HT1080 (cell line): ENCODE measurements around the gene CYTH3. TPM values are rescaled to one million over a fixed set of nuclear protein-coding genes. Genes with fewer than 3 reads are reported as not detected.
A peak's percentile ranks its signal among the peaks of the same experiment; 100 is the strongest.
"Not testable (repeated sequence)": the region's sequence is repeated elsewhere in the genome, so short reads cannot be mapped to it uniquely, and the experiment has no call there.

Source experiments
- DNase-seq: peaks from one replicate; pipeline ENCODE4 v3.0.0-alpha.2; 2015; ENCODE audit warnings: low read depth
- total RNA-seq: library from RNA; depleted of rRNA; stranded (reverse); fragments of >200 nt; shearing (Covaris generic); gene quantifications from 2 replicates; pipeline ENCODE4 v1.2.3, GENCODE V29; 2014

CYTH3 gene
- total RNA-seq, 1 experiment from 2014 or later, result 20.4 TPM

DNA sequence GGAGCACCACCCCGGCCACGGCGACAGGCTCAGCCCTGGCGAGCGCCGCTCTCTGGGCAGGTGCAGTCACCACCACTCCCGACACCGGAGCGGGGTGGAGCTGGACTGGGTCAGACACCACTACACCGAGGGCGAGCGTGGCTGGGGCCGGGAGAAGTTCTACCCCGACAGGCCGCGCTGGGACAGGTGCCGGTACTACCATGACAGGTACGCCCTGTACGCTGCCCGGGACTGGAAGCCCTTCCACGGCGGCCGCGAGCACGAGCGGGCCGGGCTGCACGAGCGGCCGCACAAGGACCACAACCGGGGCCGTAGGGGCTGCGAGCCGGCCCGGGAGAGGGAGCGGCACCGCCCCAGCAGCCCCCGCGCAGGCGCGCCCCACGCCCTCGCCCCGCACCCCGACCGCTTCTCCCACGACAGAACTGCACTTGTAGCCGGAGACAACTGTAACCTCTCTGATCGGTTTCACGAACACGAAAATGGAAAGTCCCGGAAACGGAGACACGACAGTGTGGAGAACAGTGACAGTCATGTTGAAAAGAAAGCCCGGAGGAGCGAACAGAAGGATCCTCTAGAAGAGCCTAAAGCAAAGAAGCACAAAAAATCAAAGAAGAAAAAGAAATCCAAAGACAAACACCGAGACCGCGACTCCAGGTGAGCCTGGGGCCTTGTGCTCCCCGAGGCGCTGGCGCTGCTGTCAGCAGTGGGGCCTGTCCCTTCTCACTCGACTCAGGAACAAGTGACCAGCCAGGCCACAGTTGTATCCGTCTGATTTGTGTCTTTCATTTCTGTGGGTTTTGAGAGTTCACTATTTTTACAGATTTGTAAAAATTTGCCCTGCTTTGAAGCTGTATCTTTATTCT, 117.7 kb downstream of the CYTH3 start:
- DNase-seq, result no peak

DNA sequence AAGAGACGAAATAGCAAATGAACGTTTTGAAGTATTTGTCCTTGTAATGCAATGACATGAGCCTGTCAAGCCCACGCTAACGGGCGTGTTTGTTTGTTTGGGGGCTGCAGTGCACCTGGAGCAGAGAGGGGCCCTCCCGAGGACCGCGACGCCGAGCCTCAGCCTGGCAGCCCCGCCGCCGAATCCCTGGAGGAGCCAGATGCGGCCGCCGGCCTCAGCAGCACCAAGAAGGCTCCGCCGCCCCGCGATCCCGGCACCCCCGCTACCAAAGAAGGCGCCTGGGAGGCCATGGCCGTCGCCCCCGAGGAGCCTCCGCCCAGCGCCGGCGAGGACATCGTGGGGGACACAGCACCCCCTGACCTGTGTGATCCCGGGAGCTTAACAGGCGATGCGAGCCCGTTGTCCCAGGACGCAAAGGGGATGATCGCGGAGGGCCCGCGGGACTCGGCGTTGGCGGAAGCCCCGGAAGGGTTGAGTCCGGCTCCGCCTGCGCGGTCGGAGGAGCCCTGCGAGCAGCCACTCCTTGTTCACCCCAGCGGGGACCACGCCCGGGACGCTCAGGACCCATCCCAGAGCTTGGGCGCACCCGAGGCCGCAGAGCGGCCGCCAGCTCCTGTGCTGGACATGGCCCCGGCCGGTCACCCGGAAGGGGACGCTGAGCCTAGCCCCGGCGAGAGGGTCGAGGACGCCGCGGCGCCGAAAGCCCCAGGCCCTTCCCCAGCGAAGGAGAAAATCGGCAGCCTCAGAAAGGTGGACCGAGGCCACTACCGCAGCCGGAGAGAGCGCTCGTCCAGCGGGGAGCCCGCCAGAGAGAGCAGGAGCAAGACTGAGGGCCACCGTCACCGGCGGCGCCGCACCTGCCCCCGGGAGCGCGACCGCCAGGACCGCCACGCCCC, 118.5 kb downstream of the CYTH3 start:
- DNase-seq, result no peak

- no peak for DNase-seq
Measured at GRCh38 chr7:6151994-6152735, 120.3 kb downstream of the CYTH3 start.

DNA sequence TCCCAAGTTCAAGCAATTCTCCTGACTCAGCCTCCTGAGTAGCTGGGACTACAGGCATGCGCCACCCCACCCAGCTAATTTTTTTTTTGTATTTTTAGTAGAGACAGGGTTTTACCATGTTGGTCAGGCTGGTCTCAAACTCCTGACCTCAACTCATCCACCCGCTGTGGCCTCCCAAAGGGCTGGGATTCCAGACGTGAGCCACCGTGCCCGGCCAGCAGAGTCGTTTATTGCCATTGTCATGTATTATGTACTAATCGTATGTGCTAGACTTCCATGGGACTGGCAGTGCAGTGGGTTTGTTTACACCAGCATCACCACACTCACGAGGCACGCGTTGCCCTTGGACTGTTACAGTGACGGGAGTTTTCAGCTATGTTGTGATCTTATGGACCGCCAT, 120.9 kb downstream of the CYTH3 start:
- not testable (repeated sequence) for DNase-seq

GRCh38 chr7:6149996-6150395, 122.4 kb downstream of the CYTH3 start:
- DNase-seq, result no peak

DNA sequence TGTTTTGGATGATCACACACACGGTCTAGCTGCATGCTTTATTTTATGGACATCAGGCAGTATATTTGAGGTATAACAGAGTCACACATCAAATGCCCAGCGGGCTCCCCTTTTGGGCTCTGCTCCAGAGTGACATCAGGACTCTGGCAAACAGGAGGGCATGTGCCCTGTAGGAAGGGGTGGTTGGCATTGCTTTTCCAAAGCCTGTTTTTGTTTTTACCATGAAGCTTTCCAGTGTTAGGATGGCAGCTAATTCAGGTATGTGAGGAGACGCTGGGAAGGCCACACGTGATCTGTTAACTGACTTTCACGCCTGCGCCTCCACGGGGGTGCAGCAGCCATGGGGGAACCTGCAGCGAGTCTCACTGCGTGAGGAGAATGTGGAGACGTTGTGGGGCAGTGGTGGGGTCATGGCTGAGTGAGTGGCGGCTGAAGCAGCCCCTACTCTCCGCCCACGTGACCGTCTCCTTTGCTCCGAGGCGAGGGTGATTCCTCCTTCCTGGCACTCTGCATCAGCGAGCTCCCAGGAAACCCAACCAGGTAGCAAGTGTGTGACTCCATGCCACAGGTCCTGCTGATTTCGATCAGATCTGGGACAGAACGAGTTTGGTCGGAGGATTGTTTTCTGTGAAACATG, 123.6 kb downstream of the CYTH3 start:
- DNase-seq, result no peak

- no peak for DNase-seq
Measured at GRCh38 chr7:6147627-6148026, 124.8 kb downstream of the CYTH3 start.

- no peak for DNase-seq
Measured at GRCh38 chr7:6146666-6147065, 125.8 kb downstream of the CYTH3 start.

- DNase-seq, result no peak
Measured at GRCh38 chr7:6143997-6144396, 128.4 kb downstream of the CYTH3 start.

DNA sequence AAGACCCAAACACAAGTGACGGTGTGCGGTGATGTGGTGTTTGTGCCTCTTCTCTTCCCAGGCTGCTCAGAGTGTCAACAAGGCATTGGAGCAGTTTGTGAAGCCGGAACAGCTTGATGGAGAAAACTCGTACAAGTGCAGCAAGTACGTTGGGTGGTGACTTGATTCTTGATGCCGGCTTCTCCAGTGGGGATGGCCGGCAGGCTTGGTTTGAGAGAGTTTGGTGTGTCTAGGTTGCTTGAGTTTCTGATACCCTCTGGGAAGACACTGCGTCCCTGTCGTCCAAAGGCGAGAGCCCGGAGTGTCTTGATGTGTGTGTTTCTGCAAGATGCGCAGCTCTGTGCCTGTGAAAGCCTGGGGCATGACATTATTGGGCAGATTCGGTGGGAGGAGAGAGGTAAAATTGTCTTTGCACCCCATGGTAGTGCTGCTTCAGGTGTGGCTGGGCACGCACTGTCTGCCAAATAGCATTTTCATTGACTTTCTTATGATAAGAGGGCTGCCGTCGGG, 129.5 kb downstream of the CYTH3 start:
- no peak for DNase-seq

GRCh38 chr7:6139189-6139996, 133.0 kb downstream of the CYTH3 start:
- no peak for DNase-seq

- no peak for DNase-seq
Measured at GRCh38 chr7:6136475-6136874, 135.9 kb downstream of the CYTH3 start.

DNA sequence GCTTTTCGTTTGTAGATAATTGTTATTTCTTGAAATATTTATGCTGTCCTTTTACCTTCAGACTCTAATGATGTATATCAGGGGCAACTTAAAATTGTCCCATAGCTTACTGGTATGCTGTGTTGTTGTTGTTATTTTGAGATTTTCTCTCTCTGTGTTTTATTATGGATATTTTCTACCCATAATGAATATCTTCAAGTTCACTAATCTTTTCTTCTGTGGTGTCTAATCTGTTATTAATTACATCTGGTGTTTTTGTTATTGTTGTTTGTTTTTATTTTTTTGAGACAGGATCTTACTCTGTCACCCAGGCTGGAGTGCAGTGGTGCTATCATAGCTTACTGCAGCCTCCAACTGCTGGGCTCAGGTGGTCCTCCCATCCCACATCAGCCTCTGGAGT, 139.2 kb downstream of the CYTH3 start:
- no peak for DNase-seq

DNA sequence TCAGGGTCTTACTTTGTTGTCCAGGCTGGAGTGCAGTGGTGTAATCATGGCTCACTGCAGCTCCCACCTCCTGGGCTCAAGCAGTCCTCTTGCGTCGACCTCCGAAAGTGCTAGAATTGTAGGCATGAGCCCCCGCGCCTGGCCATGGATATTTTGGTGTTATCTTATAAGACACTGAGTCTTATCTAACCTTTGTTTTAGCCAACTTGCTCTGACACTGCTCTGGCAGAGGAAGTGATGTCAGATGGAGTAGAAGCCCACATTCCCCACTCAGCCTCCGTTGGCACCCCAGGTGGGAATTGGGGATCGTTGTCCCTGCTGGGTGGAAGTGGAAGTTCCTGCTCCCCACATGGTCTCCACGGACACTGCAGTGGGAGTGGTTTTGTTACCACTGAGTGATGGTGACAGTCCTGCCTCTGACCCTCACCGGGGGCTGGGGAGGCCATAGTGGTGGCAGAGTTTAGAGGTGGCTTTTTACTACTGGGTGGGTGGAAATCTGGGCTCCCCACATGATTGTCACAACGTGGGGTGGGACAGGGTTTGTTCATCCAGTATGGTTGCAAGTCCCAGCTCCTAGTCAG, 142.3 kb downstream of the CYTH3 start:
- DNase-seq, result no peak

DNA sequence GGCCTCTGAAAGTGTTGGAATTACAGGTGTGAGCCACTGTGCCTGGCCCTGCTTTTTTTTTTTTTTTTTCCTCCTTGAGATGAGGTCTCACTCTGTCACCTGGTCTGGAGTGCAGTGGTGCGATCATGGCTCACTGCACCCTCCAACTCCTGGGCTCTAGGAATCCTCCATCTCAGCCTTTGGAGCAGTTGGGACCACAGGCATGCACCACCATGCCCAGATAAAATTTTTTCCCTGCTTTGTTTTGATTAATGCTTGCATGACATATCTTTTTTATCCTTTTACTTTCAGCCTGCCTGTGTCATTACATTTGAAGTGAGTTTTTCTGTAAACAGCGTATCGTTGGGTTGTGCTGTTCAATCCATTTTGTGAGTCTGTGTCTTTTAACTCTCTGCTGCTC, 144.2 kb downstream of the CYTH3 start:
- DNase-seq, result no peak

DNA sequence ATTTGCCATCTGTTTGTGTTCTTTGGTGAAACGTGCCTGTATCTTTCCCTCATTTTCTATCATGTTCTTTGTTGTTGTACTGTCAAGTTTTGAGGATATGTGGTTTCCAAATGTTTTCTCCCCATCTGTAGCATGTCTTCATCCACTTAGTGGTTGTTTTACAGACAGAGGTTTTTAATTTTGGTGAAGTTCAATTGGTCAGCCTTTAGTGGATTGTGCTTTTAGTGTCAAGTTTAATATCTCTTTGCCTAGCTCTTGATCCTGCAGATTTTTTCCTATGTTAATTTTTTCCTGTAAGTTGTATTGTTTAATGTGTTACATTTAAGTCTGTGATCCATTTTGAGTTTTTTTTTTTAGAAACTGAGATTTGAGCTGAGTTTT, 145.3 kb downstream of the CYTH3 start:
- no peak for DNase-seq

DNA sequence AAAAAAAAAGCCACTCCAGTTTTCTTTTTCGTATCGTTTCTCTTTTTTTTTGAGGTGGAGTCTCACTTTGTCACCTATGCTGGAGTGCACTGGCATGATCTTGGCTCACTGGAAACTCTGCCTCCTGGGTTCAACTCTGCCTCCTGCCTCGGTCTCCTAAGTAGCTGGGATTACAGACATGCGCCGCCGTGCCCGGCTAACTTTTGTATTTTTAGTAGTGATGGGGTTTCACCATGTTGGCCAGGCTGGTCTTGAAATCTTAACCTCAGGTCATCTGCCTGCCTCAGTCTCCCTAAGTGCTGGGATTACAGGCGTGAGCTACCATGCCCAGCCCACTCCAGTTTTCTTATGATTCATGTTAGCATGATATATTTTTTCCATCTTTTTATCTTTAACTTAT, 148.6 kb downstream of the CYTH3 start:
- DNase-seq, result no peak

GRCh38 chr7:6121141-6121540, 151.3 kb downstream of the CYTH3 start:
- DNase-seq, result peak; percentile 57

DNA sequence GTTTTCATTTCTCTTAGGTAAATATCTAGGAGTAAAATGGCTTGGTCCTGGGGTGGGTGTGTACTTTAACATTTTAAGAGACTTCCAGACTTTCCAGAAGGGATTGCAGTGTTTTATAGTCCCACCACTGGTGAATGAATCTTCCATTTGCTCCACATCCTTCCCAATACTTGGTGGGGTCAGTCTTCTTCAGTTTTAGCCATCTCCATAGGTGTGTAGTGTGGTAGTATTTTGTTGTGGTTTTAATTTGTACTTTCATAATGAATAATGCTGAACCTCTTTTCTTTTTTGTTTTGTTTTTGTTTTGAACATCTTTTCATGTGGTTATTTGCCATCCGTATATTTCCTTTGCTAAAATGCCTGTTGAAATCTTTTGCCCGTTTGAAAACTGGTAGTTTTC, 154.9 kb downstream of the CYTH3 start:
- no peak for DNase-seq

DNA sequence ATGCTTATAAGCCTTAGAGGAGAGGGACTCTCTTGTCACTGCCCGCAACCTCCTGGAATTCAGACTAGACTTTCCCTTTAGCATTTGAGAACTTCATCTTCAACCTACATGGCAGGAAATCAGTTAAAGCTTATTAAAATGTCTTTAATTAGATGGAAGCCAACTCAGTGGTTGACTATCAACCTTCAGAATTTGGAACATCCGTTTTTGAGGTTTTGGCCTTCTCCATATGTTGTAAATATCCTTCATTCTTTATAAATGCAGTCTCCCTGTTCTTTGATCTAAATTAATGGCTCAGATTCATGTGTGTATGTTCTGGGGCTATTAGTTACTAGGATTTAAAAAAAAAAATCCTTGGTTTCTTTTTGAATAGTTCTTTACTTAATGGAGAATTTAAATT, 156.2 kb downstream of the CYTH3 start:
- no peak for DNase-seq
